Adrenal gland (tissue), 12 donors: Measurements from ENCODE around the gene ZBTB32. TPM values are rescaled to one million over a fixed set of nuclear protein-coding genes. Genes with fewer than 3 reads are reported as not detected.

Experiments used
- DNase-seq, 7 donors: peaks; one replicate each; pipeline ENCODE4 v3.0.0-alpha.2; 2019 to 2020
- H3K27ac ChIP-seq, 5 donors: fragments of 200-600 bp; sonication (generic) in 4 of 5; 1 replicate in 3 of 5; 2 replicates in 2 of 5; pipeline versions ENCODE4 v1.5.1 to v1.8.0; 2016 to 2020; ENCODE audit warnings: mild to moderate bottlenecking in 1 of 5
- H3K27me3 ChIP-seq: fragments of 200-600 bp; 2 replicates; pipeline ENCODE4 v1.8.0; 2021
- H3K36me3 ChIP-seq, 2 donors: fragments of 200-600 bp; replicated peaks in 1 of 2; 1 replicate in 1 of 2; 2 replicates in 1 of 2; pipeline versions ENCODE4 v1.5.1 to v1.8.0; 2018 to 2022
- H3K4me1 ChIP-seq, 2 donors: fragments of 200-600 bp; replicated peaks in 1 of 2; 1 replicate in 1 of 2; 2 replicates in 1 of 2; pipeline versions ENCODE4 v1.5.1 to v1.8.0; 2018 to 2021
- H3K4me3 ChIP-seq, 4 donors: fragments of 200-600 bp; sonication (generic) in 3 of 4; one replicate each; pipeline ENCODE4 v1.5.1; 2016 to 2018
- H3K9me3 ChIP-seq, 3 donors: fragments of 200-600 bp; sonication (generic) in 1 of 3; replicated peaks in 1 of 3; 1 replicate in 2 of 3; 2 replicates in 1 of 3; pipeline versions ENCODE4 v1.5.1 to v1.8.0; 2016 to 2021
- CTCF ChIP-seq, 6 experiments: fragments of 450-650 bp in 4 of 6; fragments of 200-600 bp in 2 of 6; sonication (generic) in 1 of 6; IDR thresholded peaks; 1 replicate in 5 of 6; 2 replicates in 1 of 6; pipeline versions ENCODE4 v1.5.1 to v1.8.0; 2016 to 2021; ENCODE audit warnings: antibody characterized with exemption in 6 of 6, mild to moderate bottlenecking in 2 of 6, moderate library complexity in 1 of 6
- POLR2A ChIP-seq, 2 donors: fragments of 450-650 bp; IDR thresholded peaks; one replicate each; pipeline ENCODE4 v1.6.1; 2017; ENCODE audit warnings: antibody characterized with exemption in 2 of 2, mild to moderate bottlenecking in 2 of 2, moderate library complexity in 1 of 2
- whole genome bisulfite sequencing, 4 donors: extraction: QIAGEN DNeasy Blood & Tissue Kit in 2 of 4; methylation state at CpG; one replicate each; pipeline versions ENCODE4 v1.1.5 to v1.1.7; 2013 to 2017; 5-methylcytosine and 5-hydroxymethylcytosine counted together
- intact Hi-C, 2 donors: fragments of 100-400 bp; cut with DNase I; formaldehyde crosslinking; loops; one replicate each; pipeline versions ENCODE4 v1.14.1 to v1.15.0; 2022 to 2023
- polyA plus RNA-seq, 3 donors: library from polyadenylated mRNA; stranded (reverse); fragments of 200-250 nt in 2 of 3; fragments of 350-450 nt in 1 of 3; fragmentation: Illumina TruSeq in 1 of 3; extraction: RNeasy Lipid Tissue Mini Kit (QIAGEN cat#74804) in 1 of 3; gene quantifications; one replicate each; pipeline ENCODE4 v1.2.3, GENCODE V29; 2013 to 2014
- total RNA-seq, 9 donors: library from RNA; depleted of rRNA in 4 of 9; stranded (reverse); fragments of >200 nt in 4 of 9; fragments of 120-200 nt in 1 of 9; fragmentation: NEBNext Ultra II Directional in 1 of 9; extraction: Animal tissue kit (Norgen Biotek cat#: 25700) in 1 of 9; gene quantifications; one replicate each; pipeline versions ENCODE4 v1.1.0 to v1.2.4, GENCODE V29; 2013 to 2023
- donor health status: healthy with polysubstance abuse.
- donor health status: Bipolar disorder and iron deficiency.
- donor health status: DM: yes; HTN: yes; CAD: no.
- donor health status: DM: no; HTN: no; CAD: no.
- donor health status: DM: no; HTN: no; CAD: no.
- donor health status: DM: yes; HTN: yes; CAD: no.

ZBTB32 gene
- total and polyA plus RNA-seq, 12 donors = 0.27 to 0.40 (median 0.38) TPM; not detected in 9

GRCh38 chr19:35716801-35717664, 12.7 kb downstream of the ZBTB32 start:
- Histone ChIP-seq H3K4me1 (peaks cover 21 to 26% of the 10 kb centered on the region in 2 donors), H3K9me3 (no peaks in the 10 kb centered on the region), H3K4me3 (peak overlapping the region; percentile 0 to 99 (median 78)), H3K27ac (peak overlapping the region; percentile 68 to 99 (median 85)), H3K27me3 (no peaks in the 10 kb centered on the region), H3K36me3 (peaks cover 0 to 21% of the 10 kb centered on the region in 2 donors)
- intact Hi-C loops = loop anchor here in 1 of 2 donors (2.0 to 10.0 kb wide), 2 partner anchors 22 to 172 kb away; partner anchors contain the start of gene TMEM147
- peak; percentile 94 to 97 (median 96) for DNase-seq
- TF ChIP-seq POLR2A (IDR thresholded peaks at IDR 0.05) (peak in 1 of 2 donors; percentile 4), CTCF (IDR thresholded peaks at IDR 0.05) (peak; percentile 59 to 98 (median 92))
- WGBS, 4 donors = 0 to 1% (median 0%) methylated on average over 9 to 77 of the region's 77 CpGs

GRCh38 chr19:35717665-35718344, 13.4 kb downstream of the ZBTB32 start, which contains the start of gene KMT2B:
TSS of gene KMT2B (plus strand) at chr19:35718003. CDS start at chr19:35718019, 16 bp downstream.
- peaks cover 21 to 26% of the 10 kb centered on the region in 2 donors for H3K4me1 ChIP-seq
- no peaks in the 10 kb centered on the region for H3K27me3 ChIP-seq
- DNase-seq = no peak
- no peaks in the 10 kb centered on the region for H3K9me3 ChIP-seq
- H3K27ac ChIP-seq = peak within 1 kb of the TSS; percentile 72 to 99 (median 87)
- intact Hi-C loops = loop anchor here in 1 of 2 donors (2.0 to 10.0 kb wide), 2 partner anchors 23 to 173 kb away; partner anchors contain the start of gene TMEM147
- peaks cover 0 to 29% of the 10 kb centered on the region in 2 donors for H3K36me3 ChIP-seq
- TF ChIP-seq CTCF (IDR thresholded peaks at IDR 0.05) = no peak
- no peak for TF ChIP-seq POLR2A (IDR thresholded peaks at IDR 0.05)
- peak within 1 kb of the TSS; percentile 0 to 99 (median 86) for H3K4me3 ChIP-seq
- 1 to 2% methylated on average over 70 to 104 of the region's 109 CpGs; no CpG with 5 or more reads in 2 of the 4 donors for WGBS, 4 donors

- Histone ChIP-seq H3K4me1 (peaks cover 21 to 26% of the 10 kb centered on the region in 2 donors), H3K4me3 (peak overlapping the region in 3 of 4 donors; percentile 78 to 99 (median 84)), H3K27me3 (no peaks in the 10 kb centered on the region), H3K9me3 (no peaks in the 10 kb centered on the region), H3K27ac (peak overlapping the region in 4 of 5 donors; percentile 72 to 99 (median 87)), H3K36me3 (peaks cover 0 to 35% of the 10 kb centered on the region in 2 donors)
- peak in 5 of 7 donors; percentile 44 to 66 (median 62) for DNase-seq
- intact Hi-C loops = loop anchor here in 1 of 2 donors (10.0 kb wide), 1 partner anchor 174 kb away; the partner anchor contains the start of gene TMEM147
- TF ChIP-seq POLR2A (IDR thresholded peaks at IDR 0.05) (peak in 1 of 2 donors; percentile 4), CTCF (IDR thresholded peaks at IDR 0.05) (no peak)
- whole genome bisulfite sequencing, 4 donors = 1 to 3% (median 2%) methylated on average over 8 to 42 of the region's 42 CpGs
These were observed 14.1 kb downstream of the ZBTB32 start for GRCh38 chr19:35718345-35719041.
